Coronary artery (tissue), 2 donors: ENCODE results near the gene BORCS5.

Experiments used
- DNase-seq: peaks from one replicate; pipeline ENCODE4 v3.0.0-alpha.2; 2017; ENCODE audit warnings: low spot score
- H3K27ac ChIP-seq, 2 donors: fragments of 200-600 bp; sonication (generic); one replicate each; pipeline ENCODE4 v1.5.1; 2016 to 2019
- H3K4me3 ChIP-seq: fragments of 200-600 bp; sonication (generic); 2 replicates; pipeline ENCODE4 v1.5.1; 2016; ENCODE audit warnings: mild to moderate bottlenecking, moderate library complexity
- TF ChIP-seq, protein P1 (sequence below): fragments of 200-600 bp; sonication (generic); IDR thresholded peaks from one replicate; pipeline ENCODE4 v1.5.1; 2019; ENCODE audit warnings: antibody characterized with exemption

BORCS5 gene

DNA sequence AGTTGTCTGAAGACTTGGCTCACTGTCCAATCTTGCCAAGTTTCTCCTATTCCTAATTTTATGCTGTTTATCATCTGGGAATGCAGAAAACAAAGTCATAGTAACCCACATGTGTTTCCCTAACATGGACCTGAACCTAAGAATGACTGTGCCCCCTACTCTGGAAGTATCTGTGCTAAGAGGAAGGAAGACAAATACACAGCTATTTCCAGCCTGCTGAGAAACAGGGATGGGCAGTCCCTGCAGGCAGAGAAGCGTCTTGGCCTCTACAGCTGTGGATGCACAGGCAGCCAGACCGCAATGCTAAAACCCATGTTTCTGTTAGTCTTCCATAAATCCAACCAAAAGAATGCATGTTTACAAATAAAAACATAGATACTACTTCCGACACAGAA, 149.6 kb downstream of the BORCS5 start:
- TF ChIP-seq, protein P1, sequence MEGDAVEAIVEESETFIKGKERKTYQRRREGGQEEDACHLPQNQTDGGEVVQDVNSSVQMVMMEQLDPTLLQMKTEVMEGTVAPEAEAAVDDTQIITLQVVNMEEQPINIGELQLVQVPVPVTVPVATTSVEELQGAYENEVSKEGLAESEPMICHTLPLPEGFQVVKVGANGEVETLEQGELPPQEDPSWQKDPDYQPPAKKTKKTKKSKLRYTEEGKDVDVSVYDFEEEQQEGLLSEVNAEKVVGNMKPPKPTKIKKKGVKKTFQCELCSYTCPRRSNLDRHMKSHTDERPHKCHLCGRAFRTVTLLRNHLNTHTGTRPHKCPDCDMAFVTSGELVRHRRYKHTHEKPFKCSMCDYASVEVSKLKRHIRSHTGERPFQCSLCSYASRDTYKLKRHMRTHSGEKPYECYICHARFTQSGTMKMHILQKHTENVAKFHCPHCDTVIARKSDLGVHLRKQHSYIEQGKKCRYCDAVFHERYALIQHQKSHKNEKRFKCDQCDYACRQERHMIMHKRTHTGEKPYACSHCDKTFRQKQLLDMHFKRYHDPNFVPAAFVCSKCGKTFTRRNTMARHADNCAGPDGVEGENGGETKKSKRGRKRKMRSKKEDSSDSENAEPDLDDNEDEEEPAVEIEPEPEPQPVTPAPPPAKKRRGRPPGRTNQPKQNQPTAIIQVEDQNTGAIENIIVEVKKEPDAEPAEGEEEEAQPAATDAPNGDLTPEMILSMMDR, result no peak
- DNase-seq, result no peak
- H3K27ac ChIP-seq, result peak overlapping the region; percentile 42 to 81
- H3K4me3 ChIP-seq, result peak overlapping the region; percentile 59

DNA sequence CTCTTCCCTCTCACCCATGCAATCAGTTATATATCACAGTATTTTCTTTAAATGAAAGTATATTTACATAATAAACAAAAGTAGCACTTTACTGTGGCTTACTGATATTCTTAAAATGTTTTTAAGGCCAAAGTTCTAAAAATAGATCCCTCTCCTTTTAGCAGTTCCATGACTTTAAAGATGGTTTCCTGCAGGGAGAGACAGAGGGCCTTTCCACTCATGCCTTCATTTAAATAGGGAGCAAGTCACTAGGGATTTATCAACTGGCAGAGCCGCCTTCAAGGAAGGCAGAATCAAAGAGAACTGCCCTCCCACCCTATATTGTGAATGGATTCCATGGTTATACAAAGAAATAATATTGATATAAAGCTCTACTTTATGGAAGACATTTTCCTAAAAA, 150.2 kb downstream of the BORCS5 start:
- TF ChIP-seq, protein P1, result no peak
- Histone ChIP-seq H3K4me3 (peak overlapping the region; percentile 59), H3K27ac (peak overlapping the region; percentile 42 to 81)
- DNase-seq, result no peak

DNA sequence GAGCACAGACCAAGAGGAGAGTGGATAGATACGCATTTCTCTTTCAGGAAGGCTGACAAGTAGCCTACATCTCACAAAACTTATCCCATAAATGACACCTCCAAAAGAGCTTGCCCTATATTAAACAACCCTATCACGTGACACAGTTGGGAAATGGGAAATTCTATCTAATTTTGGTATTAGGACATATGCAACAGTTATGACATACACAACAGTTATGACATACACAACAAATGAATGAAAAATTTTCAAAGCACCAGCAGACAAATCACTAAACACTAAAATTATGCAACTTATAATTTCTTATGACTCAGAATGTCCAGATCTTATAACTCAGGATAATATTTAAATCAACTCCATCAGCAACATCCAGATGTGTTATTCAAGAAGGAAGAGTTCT, 151.7 kb downstream of the BORCS5 start:
- peak overlapping the region in 1 of 2 donors; percentile 58 for H3K27ac ChIP-seq
- TF ChIP-seq, protein P1, result no peak
- no peak for DNase-seq
- no peak overlapping the region for H3K4me3 ChIP-seq

DNA sequence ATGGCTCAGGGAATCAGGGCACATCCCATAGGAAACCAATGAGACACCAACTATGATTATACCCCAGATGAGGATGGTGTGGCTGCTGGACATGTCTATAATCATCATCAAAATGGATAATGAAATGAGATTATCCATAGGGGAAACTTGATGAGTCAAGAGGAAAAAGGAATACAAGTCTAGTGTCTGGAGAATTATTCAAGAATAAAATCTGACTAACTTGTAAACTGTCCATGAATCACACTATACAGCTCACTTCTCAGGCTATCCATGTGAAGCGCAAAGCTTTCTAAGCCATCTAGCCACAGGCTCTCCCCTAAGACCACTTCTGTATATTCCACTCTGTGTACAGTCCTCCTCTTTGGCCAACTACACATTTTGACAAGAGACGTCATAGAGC, 153.3 kb downstream of the BORCS5 start:
- TF ChIP-seq, protein P1, result no peak
- Histone ChIP-seq H3K27ac (no peak overlapping the region), H3K4me3 (no peak overlapping the region)
- no peak for DNase-seq

DNA sequence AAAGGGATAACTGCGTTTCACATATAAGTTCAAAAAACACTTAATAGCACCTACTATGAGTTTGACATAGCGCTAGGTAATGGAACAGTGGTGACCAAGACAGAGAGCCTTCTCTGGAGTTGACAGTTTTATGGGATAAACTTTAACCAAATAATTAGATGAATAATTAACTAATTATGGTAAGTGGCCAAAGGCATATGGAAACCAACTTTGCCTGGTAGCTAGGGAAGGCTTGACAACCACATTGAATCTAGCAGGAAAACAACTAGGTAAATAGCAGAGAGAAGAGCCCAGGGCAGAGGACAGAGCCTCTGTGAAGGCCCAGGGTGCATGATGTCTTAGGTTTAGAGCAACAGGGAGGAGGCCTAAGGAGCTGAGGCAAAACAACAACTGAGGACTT, 153.7 kb downstream of the BORCS5 start:
- no peak for DNase-seq
- H3K4me3 ChIP-seq, result no peak overlapping the region
- H3K27ac ChIP-seq, result no peak overlapping the region
- TF ChIP-seq, protein P1, result no peak

DNA sequence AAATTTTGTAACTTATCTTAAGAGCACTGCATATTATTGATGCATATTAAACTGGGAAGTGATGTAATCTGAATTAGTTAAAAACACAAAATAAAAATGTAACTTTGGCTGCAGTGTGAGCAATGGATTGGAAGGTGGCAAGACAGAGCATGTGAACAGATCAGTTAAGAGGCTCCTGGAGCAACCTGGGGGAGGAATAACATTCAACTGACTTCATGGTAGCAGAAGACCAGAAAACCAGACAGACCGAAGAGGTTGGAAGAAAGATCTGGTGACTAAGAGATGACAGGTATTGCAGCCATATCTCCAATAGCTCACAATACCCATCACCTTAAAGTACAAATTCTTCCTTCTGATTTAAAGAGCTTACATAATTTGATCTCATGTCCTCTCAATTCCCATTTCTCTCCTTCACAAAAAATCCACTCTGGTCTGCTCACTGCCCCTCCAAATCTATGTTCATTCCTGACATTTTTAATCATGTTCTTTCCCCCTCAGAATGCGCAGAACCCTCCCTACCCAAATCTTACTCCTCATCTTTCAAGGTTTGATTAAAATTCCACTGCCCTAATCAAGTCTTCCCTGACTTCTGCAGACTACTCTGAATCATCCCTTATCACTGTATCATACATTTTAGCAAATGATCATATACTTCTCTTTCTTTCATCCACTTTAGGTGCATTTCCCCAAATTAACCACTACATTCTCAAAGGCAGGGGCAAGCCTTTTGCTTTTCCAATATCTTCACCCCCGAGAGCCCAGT, 154.3 kb downstream of the BORCS5 start:
- DNase-seq, result no peak
- H3K4me3 ChIP-seq, result no peak overlapping the region
- H3K27ac ChIP-seq, result no peak overlapping the region
- TF ChIP-seq, protein P1, result no peak

DNA sequence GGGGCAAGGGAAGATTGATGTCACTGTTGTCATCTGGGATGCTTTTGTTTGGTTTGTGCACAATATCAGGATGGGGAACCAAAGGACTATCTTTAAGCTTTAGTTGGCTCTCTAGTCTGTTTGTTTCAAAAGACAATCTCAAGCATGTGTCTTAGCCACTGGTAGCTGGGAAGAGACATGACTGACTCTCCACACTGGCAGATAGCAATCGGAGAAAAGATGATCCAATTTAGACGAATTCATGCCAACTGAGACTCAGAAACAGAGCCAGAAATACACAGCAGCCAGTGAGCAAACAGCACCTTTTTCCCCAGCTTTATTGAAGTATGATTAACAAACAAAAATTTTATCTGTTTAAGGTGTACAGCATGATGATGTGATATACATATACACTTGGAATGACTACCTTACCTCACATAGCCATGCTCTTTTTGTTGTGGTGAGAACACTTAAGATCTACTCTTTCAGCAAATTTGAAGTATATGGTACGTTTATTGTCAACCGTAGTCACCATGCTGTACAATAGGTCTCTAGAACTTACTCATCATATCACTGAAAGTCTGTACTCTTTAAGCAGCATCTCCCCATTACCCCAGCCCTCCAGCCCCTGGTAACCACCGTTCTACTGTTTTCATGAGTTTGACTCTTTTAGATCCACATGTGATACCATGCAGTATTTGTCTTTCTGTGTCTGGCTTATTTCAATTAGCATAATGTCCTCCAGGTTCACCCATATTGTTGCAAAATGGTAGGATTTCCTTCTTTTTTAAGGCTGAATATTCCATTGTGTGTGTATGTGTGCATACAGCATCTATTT, 155.2 kb downstream of the BORCS5 start:
- DNase-seq, result no peak
- no peak overlapping the region for H3K27ac ChIP-seq
- H3K4me3 ChIP-seq, result no peak overlapping the region
- TF ChIP-seq, protein P1, result no peak
